GM18517 (cell line): Measurements from ENCODE around the gene TRPT1.

ENCODE experiments used
- ATAC-seq: cut with Tn5 transposase; IDR thresholded peaks from one replicate; pipeline ENCODE4 v1.9.1; 2021; ENCODE audit warnings: mild to moderate bottlenecking, moderate library complexity; ENCODE audit not compliant: unreplicated experiment

Gene TRPT1

DNA sequence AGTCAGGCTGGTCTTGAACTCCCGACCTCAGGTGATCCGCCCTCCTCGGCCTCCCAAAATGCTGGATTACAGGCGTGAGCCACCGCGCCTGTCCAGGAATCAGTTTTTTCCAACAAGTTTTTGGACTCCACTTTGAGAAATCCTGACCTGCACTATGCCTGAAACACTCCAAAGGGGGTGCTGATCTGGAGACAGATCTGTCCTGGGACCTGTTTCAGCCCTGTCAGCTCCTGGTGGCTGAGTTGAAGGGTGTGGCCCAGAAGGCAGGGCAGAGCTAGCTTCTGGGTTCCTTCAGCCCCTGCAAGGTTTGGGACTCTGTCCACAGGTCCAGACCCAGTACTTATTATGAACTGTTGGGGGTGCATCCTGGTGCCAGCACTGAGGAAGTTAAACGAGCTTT lies 5.6 kb upstream of the TRPT1 start:
- ATAC-seq = no peak

DNA sequence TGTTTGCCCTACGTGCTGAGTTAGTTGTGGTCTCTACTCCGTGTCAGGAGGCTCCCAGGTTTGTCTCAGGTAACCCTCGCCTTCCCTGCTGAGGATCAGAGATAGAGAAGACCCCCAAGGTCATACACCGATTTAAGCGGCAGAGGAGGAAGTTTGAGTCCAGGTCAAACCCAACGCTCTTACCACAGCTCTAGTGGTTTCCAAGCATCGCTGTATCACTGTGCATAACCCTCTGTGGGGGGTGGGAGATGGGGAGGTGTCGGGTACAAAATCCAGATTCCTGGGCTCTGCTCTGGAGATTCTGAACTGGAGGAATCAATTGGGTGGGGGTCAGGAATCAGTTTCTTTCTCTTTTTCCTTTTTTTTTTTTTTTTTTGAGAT lies 5.0 kb upstream of the TRPT1 start:
- ATAC-seq = no peak

- ATAC-seq = no peak
Observed at GRCh38 chr11:64230171-64230984, 4.4 kb upstream of the TRPT1 start, which contains the start of gene DNAJC4. DNAJC4 (plus strand) TSS chr11:64230548; CDS start chr11:64230855, 307 bp downstream.

GRCh38 chr11:64229744-64230170 lies 3.8 kb upstream of the TRPT1 start:
- ATAC-seq = no peak

DNA sequence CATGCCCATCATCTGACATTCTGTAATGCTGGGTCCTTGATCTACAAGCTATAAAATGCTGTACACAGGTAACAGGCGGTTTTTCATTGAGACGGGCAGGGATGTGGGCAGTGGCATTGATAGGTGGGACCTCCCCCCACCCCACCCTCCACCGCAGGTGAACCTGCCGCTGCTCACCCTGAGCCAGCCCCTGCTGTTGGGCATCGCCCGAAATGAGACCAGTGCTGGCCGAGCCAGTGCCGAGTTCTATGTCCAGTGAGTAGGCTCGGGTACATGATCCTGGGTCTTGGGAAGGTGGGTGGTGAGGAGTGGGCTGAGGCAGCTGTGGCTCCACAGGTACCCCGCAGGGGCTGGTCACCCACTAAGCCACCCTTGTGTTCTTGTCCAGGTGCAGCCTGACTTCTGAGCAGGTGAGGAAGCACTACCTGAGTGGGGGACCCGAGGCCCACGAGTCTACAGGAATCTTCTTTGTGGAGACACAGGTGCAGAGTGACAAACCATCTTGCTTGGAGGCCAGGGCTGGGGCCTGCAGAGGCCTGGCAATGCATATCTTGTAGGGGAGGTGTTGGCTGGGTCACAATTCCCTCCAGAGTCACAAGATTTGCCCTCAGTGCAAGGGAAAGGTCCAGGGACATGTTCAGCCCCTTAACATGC lies 3.2 kb upstream of the TRPT1 start:
- no peak for ATAC-seq

GRCh38 chr11:64227405-64227956 lies 1.5 kb upstream of the TRPT1 start:
- ATAC-seq = no peak

DNA sequence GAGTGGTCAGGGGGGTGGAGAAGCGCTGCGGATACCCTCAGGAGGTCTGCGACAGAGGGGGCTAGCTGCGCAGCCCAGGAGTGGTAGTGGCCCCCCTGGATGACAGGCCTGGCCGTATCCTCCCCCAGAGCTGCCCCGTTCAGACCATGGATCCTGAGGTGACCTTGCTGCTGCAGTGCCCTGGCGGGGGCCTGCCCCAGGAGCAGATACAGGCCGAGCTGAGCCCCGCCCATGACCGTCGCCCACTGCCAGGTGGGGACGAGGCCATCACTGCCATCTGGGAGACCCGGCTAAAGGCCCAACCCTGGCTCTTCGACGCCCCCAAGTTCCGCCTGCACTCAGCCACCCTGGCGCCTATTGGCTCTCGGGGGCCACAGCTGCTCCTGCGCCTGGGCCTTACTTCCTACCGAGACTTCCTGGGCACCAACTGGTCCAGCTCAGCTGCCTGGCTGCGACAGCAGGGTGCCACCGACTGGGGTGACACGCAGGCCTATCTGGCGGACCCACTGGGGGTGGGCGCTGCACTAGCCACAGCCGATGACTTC lies 593 bp upstream of the TRPT1 start:
- ATAC-seq = no peak

GRCh38 chr11:64224891-64225607 lies 937 bp downstream of the TRPT1 start:
- no peak for ATAC-seq

DNA sequence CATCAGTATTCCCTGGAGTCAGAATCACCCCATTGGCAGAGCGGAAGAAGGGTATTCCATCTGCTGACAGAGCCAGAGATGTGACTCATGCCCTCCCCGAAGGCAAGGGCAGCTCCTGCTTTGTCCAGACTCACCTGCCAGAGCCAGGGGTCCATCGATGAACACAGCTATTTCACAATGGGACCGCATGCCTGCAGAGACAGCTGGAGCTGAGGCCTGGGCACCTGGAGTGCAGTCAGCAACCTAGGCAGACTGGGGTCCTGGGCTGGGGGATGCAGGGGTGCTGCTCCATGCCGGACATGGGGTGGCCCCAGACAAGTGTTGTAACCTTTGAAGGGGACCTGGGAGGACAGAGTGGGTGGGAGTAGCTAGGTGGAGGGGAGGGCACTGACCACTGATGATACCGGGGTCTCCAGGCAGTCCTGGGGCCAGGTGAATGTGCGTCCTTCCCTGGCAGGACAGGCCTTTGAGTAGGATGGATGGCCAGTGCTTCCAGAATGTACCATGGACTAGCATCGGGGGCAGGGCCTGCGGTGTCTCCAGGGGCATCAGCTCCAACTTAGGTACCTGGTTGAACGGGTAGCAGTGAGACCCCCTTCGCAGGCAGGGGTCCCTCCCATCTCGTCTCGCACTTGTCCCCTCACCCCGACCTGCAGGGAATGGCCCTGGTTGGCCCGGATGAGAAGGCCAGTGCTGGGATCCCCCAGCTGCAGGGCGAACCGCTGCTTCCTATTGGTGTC lies 1.7 kb downstream of the TRPT1 start:
- ATAC-seq = no peak

GRCh38 chr11:64223001-64223651 lies 2.9 kb downstream of the TRPT1 start:
- no peak for ATAC-seq

DNA sequence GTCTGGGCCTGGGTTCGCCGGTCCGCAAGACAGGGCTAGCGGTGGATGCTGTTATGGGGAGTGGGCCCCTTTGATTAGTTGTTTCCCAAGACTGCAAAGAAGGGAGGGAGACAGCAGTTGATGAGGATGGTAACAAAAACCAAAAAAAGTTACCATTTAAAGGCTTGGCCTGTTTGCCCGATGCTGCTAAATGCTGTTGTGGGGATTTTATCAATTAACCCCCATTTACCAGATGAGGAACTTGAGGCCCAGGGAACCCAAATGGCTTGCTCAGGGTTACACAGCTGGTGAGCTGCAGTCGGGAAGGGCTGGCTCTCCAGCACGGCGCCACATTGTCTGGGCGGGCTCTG lies 3.4 kb downstream of the TRPT1 start:
- no peak for ATAC-seq

GRCh38 chr11:64220798-64221197 lies 5.2 kb downstream of the TRPT1 start:
- no peak for ATAC-seq

GRCh38 chr11:64220271-64220670 lies 5.7 kb downstream of the TRPT1 start:
- ATAC-seq = no peak

DNA sequence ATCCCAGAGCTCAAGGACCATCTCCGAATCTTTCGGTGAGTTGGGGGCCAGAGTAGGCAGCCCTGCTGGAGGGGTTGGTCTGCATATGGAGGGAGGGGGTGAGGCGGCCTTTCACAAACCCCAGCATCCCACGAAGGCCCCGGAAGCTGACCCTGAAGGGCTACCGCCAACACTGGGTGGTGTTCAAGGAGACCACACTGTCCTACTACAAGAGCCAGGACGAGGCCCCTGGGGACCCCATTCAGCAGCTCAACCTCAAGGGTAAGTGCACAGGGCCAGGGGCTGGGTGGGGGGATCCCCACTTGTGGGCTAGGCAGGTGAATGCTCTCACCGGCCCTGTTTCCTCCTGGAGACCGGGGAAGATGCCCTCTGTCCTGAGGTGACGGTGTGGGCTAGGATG lies 6.2 kb downstream of the TRPT1 start:
- no peak for ATAC-seq

DNA sequence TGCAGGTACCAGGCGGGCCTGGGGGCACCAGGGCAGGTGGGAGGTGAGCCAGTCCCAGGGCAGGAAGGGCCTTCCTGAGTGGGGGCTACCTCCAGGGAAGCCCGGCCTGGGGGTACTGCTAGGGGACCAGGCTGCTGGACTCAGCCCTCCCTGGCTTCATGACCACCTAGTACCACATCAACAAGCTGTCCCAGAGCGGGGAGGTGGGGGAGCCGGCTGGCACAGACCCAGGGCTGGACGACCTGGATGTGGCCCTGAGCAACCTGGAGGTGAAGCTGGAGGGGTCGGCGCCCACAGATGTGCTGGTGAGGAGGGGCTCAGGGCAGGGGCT lies 6.7 kb downstream of the TRPT1 start:
- no peak for ATAC-seq

GRCh38 chr11:64218628-64219353 lies 7.2 kb downstream of the TRPT1 start:
- ATAC-seq = no peak

- ATAC-seq = no peak
Observed at GRCh38 chr11:64216879-64217278, 9.1 kb downstream of the TRPT1 start.

- ATAC-seq = no peak
Observed at GRCh38 chr11:64211181-64211872, 14.7 kb downstream of the TRPT1 start.
